ENCODE data around the gene C1orf52.
A peak's percentile ranks its signal among the peaks of the same experiment; 100 is the strongest.

C1orf52 gene

GRCh38 chr1:85202864-85203255 is 56.6 kb downstream of the C1orf52 start:
- DNase-seq (ENCODE audit: insufficient read length, low spot score) = no peak
- TF ChIP-seq, protein P1, sequence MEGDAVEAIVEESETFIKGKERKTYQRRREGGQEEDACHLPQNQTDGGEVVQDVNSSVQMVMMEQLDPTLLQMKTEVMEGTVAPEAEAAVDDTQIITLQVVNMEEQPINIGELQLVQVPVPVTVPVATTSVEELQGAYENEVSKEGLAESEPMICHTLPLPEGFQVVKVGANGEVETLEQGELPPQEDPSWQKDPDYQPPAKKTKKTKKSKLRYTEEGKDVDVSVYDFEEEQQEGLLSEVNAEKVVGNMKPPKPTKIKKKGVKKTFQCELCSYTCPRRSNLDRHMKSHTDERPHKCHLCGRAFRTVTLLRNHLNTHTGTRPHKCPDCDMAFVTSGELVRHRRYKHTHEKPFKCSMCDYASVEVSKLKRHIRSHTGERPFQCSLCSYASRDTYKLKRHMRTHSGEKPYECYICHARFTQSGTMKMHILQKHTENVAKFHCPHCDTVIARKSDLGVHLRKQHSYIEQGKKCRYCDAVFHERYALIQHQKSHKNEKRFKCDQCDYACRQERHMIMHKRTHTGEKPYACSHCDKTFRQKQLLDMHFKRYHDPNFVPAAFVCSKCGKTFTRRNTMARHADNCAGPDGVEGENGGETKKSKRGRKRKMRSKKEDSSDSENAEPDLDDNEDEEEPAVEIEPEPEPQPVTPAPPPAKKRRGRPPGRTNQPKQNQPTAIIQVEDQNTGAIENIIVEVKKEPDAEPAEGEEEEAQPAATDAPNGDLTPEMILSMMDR (IDR thresholded peaks at IDR 0.05; ENCODE audit: insufficient read depth, missing control alignments) = no peak
- FAIRE-seq = no peak

GRCh38 chr1:85202092-85202863 is 57.2 kb downstream of the C1orf52 start:
- TF ChIP-seq, protein P1 (IDR thresholded peaks at IDR 0.05; ENCODE audit: insufficient read depth, missing control alignments) = no peak
- FAIRE-seq = no peak

GRCh38 chr1:85201340-85202091 is 57.9 kb downstream of the C1orf52 start:
- TF ChIP-seq, protein P1 (IDR thresholded peaks at IDR 0.05; ENCODE audit: insufficient read depth, missing control alignments) = no peak
- no peak for FAIRE-seq
- DNase-seq (ENCODE audit: insufficient read length, low spot score) = peak; percentile 33

More at GRCh38 chr1:85202092-85202863, 57.2 kb downstream of the C1orf52 start:
- DNase-seq (ENCODE audit: insufficient read length, low spot score) = no peak

DNA sequence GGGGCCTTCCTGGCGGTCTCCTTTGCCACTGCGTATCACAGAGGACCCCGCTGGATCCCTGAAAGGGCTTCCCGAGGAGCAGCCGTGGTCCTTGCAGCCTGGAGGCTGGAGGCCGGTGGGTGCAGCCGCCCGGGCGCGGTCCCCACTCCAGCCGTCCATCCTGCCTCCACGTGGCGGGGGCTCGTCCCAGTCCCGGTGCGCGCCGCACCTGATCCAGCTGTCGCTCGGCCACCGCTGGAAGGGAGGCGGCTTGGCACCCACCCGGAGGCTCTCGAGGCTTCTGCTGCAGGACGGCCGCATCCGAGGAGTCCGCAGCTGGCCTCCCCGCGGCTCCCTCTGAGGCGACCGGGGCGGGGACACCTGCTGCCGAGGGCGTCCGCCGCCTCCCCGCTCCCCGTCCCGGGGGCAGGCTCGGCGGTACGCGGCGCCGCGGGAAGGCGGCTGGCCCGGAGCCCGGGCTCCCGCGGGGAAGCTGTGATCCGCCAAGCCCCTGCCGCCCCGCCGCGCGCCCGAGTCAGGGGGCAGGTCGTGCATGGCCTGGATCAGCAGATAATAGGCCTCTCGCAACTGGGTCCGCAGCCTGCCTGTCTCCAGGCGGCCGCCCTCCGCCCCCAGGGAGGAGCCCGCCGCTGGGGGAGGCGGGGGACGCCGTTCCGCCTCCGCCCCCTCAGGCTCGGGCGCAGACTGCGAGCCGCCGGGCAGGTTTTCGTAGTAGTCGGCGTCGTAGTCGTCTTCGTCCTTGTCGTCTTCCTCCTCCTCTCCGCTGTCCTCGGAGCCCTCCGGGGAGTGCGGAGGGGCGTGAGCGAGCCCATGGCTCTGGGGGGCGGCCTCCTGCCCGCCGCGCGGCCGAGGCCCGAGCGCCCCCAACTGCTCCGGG is 58.8 kb downstream of the C1orf52 start, which contains the start of gene SYDE2:
SYDE2 (minus strand) TSS at position 554 of the 877 bp plus-strand sequence; CDS start at position 534, 20 bp downstream.
- no peak for FAIRE-seq
- peak; percentile 70 for DNase-seq (ENCODE audit: insufficient read length, low spot score)
- TF ChIP-seq, protein P1 (IDR thresholded peaks at IDR 0.05; ENCODE audit: insufficient read depth, missing control alignments) = no peak
